ENCODE measurements around the gene RASA4. TPM values are rescaled to one million over a fixed set of nuclear protein-coding genes. Genes with fewer than 3 reads are reported as not detected.

RASA4 gene
- total RNA-seq = 55.5 TPM

GRCh38 chr7:102616507-102617125 lies at the start of gene RASA4:
TSS of gene RASA4 (minus strand) at chr7:102616756. CDS start at chr7:102616689, 67 bp downstream.

DNA sequence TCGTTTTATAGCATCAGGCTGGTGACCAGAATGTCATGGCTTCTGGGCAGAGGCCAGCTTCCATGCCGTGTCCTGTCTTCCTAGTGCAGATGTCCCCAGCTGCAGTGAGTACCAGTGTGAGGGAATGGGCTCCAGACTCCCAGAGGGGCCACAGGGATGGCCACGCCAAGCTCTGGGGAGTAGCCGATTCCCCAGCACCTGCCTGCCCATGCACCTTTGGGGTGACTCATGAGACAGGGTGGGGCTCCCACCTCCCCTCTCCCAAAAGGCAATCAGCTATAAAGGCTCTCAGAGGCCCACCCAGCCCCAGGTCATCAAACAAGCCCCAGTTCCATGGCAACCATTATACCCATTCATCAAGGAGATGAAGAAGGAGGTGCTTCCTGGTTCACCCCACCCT lies 33.4 kb upstream of the RASA4 start, which contains the start of gene SPDYE2B:
SPDYE2B (plus strand) TSS at position 396 of the 400 bp plus-strand sequence. CDS start 2,030 bp downstream, outside the sequence.

GRCh38 chr7:102642691-102643090 lies 26.1 kb upstream of the RASA4 start, which contains the start of gene UPK3BL1:
TSS of gene UPK3BL1 (minus strand) at chr7:102642791. CDS start at chr7:102642741, 50 bp downstream.

DNA sequence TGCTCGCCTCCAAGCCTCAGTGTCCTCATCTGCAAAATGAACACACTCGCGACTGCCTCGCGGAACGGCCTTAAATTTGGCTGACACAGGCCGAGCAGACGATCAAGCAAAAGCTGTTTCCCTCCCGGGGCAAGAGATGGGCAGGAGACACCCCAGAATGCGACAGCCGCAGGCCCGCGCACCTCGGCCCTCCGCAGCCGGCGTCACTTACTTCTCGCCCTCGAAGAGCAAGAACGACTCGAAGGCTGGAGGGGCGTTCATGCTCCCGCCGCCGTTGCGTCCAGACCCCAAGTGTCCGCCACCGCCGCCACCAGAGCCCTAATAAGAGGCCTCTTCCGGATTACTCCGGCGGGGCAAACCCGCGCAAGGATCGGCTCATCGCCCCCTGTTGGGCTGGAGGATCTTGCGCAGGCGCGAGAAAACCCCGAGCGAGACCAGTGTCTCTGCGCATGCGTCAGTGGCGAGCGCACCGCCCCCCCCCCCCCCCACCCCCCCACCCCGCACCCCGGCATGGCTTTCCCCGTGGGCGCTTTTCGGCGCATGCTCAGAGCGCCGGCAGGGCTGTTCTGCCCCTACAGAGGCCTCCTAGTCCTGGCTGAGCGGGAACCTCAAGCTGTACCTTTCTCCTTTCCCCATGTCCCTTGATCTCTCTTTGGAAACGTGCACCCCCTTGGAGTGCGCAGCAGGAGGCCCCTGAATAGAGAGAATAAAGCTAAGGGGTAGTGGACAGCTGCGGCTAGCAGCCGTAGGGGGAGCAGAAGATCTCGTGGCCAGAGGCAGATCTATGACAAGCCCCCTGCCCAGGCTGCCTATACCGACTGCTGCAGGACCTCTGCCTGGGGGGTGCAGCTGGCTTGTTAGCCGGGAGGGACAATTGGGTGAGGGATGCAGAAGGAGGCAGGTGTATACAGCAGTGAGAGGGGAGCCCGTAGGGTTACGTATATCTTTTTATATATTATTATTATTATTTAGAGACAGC lies 44.0 kb downstream of the RASA4 start, which contains the start of gene POLR2J3:
POLR2J3 (minus strand) TSS at position 323 of the 979 bp plus-strand sequence; CDS start at position 261, 62 bp downstream.

DNA sequence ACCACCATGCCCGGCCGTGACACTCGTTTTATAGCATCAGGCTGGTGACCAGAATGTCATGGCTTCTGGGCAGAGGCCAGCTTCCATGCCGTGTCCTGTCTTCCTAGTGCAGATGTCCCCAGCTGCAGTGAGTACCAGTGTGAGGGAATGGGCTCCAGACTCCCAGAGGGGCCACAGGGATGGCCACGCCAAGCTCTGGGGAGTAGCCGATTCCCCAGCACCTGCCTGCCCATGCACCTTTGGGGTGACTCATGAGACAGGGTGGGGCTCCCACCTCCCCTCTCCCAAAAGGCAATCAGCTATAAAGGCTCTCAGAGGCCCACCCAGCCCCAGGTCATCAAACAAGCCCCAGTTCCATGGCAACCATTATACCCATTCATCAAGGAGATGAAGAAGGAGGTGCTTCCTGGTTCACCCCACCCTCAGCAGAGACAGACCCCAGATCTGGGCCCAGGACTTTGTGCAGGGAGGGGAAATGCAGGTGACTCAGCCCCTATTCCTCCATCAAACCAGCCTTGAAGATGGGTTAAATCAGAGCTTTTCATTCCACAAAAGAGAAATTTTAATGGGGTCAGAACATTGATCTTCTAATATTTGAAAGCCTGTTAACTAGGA lies 65.6 kb downstream of the RASA4 start, which contains the start of gene SPDYE2:
SPDYE2 (plus strand) TSS at position 419 of the 615 bp plus-strand sequence. CDS start 2,030 bp downstream, outside the sequence.

DNA sequence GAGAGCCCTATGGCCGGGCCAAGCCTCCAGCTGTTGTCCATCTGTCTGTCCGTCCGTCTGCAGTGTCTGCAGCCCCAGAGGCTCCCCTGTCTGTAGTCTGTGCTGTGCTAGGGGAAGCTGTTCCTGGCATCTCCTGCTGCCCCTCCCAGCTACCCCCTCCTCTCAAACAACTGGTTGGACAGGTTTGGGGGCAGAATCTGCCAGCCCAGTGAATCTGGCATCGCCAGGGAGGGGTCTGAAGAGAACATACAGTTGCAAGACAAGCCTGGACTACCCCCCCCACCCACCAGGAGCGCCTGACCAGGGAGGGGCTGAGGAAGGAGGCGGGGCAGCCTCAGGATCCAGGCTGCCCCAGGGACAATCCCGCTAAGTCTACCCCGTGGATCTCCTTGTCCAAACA lies 73.0 kb downstream of the RASA4 start, which contains the start of gene UPK3BL2:
UPK3BL2 (minus strand) TSS at position 101 of the 400 bp plus-strand sequence; CDS start at position 41, 60 bp downstream.

Small RNA genes within 50 kb of the gene (small RNA-seq; reads per million reads assigned to genes)
- not detected for gene UPK3BL1 (ENCODE audit: low replicate concordance)

Other genes starting within 250 kb of the RASA4 start
- gene PRKRIP1, start 220.4 kb downstream of the RASA4 start, total RNA-seq = 41.7 TPM
- 29.8 TPM for gene ORAI2, start 183.2 kb downstream of the RASA4 start, total RNA-seq
- gene ALKBH4, start 151.9 kb downstream of the RASA4 start, total RNA-seq = 19.9 TPM
- 21.9 TPM for gene LRWD1, start 151.8 kb downstream of the RASA4 start, total RNA-seq
- gene POLR2J, start 137.8 kb downstream of the RASA4 start, total RNA-seq = 22.0 TPM
- 18.7 TPM for gene RASA4B, start 99.0 kb downstream of the RASA4 start, total RNA-seq
- gene UPK3BL2, start 73.1 kb downstream of the RASA4 start, total RNA-seq = 17.8 TPM
- not detected for gene SPDYE2, start 65.5 kb downstream of the RASA4 start, total RNA-seq
- 48.5 TPM for gene POLR2J3, start 44.2 kb downstream of the RASA4 start, total RNA-seq
- 41.7 TPM for gene UPK3BL1, start 26.0 kb upstream of the RASA4 start, total RNA-seq
- gene SPDYE2B, start 33.6 kb upstream of the RASA4 start, total RNA-seq = not detected
- gene POLR2J2, start 54.9 kb upstream of the RASA4 start, total RNA-seq = 4.4 TPM
- gene FAM185A, start 132.2 kb upstream of the RASA4 start, total RNA-seq = 19.5 TPM